ENCODE results near the gene SPECC1.

- no peak for TF ChIP-seq TAF1 (CRISPR knock-in tag; IDR thresholded peaks at IDR 0.05)
- no peak for TF ChIP-seq ATM (IDR thresholded peaks at IDR 0.05; ENCODE audit: borderline replicate concordance)
- no peak for TF ChIP-seq MAFF (IDR thresholded peaks at IDR 0.05; ENCODE audit: low read depth, low read length)
- TF ChIP-seq ISL2 (CRISPR knock-in tag; IDR thresholded peaks at IDR 0.05) = no peak
- no peak for TF ChIP-seq RAD51 (IDR thresholded peaks at IDR 0.05; ENCODE audit: borderline replicate concordance)
- no peak for TF ChIP-seq SNRNP70 (IDR thresholded peaks at IDR 0.05; ENCODE audit: low read depth, low read length)
- TF ChIP-seq ZNF562 (CRISPR knock-in tag; IDR thresholded peaks at IDR 0.05; ENCODE audit: borderline replicate concordance) = no peak
- TF ChIP-seq CEBPG (CRISPR knock-in tag; IDR thresholded peaks at IDR 0.05) = no peak
- TF ChIP-seq ZNF260 (CRISPR knock-in tag; IDR thresholded peaks at IDR 0.05; ENCODE audit: borderline replicate concordance, low read depth) = no peak
Measured at GRCh38 chr17:20206591-20206990, 197.4 kb downstream of the SPECC1 start.
